Stimulated activated CD4-positive, alpha-beta T cell treated with anti-CD3 and anti-CD28 coated beads, Interleukin-1b, Interleukin-23, amount 100 ng/mL, for 48 hours (primary cell): Measurements from ENCODE around the gene FAHD2A.
"Not testable (repeated sequence)": the region's sequence is repeated elsewhere in the genome, so short reads cannot be mapped to it uniquely, and the experiment has no call there.

Experiments
- DNase-seq: peaks from one replicate; pipeline ENCODE4 v3.0.0-alpha.2; 2020

The FAHD2A gene

GRCh38 chr2:95402370-95403203 lies at the start of gene FAHD2A:
TSS of gene FAHD2A (plus strand) at chr2:95402708. CDS start at chr2:95405559, 2,851 bp downstream.
- peak; percentile 95 for DNase-seq

GRCh38 chr2:95353055-95353575 lies 49.4 kb upstream of the FAHD2A start:
- DNase-seq = no peak

- DNase-seq = no peak
Measured at GRCh38 chr2:95353613-95354468, 48.7 kb upstream of the FAHD2A start.

GRCh38 chr2:95354469-95354901 lies 48.0 kb upstream of the FAHD2A start:
- DNase-seq = no peak

GRCh38 chr2:95354925-95355324 lies 47.6 kb upstream of the FAHD2A start:
- no peak for DNase-seq

- not testable (repeated sequence) for DNase-seq
Measured at GRCh38 chr2:95355486-95355885, 47.0 kb upstream of the FAHD2A start.

- DNase-seq = no peak
Measured at GRCh38 chr2:95356821-95357700, 45.4 kb upstream of the FAHD2A start.

GRCh38 chr2:95357717-95358280 lies 44.7 kb upstream of the FAHD2A start:
- DNase-seq = no peak

- DNase-seq = no peak
Measured at GRCh38 chr2:95359031-95359430, 43.5 kb upstream of the FAHD2A start.

- DNase-seq = no peak
Measured at GRCh38 chr2:95359501-95359930, 43.0 kb upstream of the FAHD2A start.

GRCh38 chr2:95361216-95361980 lies 41.1 kb upstream of the FAHD2A start:
- DNase-seq = no peak

- DNase-seq = no peak
Measured at GRCh38 chr2:95362486-95362885, 40.0 kb upstream of the FAHD2A start.

- no peak for DNase-seq
Measured at GRCh38 chr2:95366514-95366913, 36.0 kb upstream of the FAHD2A start.

GRCh38 chr2:95372216-95372829 lies 30.2 kb upstream of the FAHD2A start:
- DNase-seq = no peak

- no peak for DNase-seq
Measured at GRCh38 chr2:95372845-95373244, 29.7 kb upstream of the FAHD2A start.

GRCh38 chr2:95374029-95374428 lies 28.5 kb upstream of the FAHD2A start:
- no peak for DNase-seq

- DNase-seq = no peak
Measured at GRCh38 chr2:95374451-95374920, 28.0 kb upstream of the FAHD2A start.

GRCh38 chr2:95374921-95375471 lies 27.5 kb upstream of the FAHD2A start:
- DNase-seq = no peak

- DNase-seq = no peak
Measured at GRCh38 chr2:95375532-95376150, 26.9 kb upstream of the FAHD2A start.
